ENCODE data around the gene SKA2.
"Not testable (repeated sequence)": the region's sequence is repeated elsewhere in the genome, so short reads cannot be mapped to it uniquely, and the experiment has no call there.

The SKA2 gene

DNA sequence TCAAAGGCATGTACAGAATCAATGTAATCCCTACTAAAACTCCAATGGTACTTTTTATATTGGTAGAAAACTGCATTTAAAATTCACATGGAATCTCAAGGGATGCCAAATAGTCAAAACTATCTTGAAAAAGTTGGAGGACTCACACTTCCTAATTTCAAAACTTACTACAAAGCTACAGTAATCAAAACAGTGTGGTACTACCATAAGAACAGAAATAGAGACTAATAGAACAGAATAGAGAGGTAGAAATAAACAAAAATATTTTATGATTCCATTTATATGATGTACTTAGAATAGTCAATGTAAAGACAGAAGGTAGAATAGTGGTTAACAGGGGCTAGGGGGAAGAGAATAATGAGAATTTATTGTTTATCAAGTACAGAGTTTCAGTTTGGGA lies 57.1 kb downstream of the SKA2 start:
- DNase-seq (ENCODE audit: low read depth in 2 of 2), result no peak

DNA sequence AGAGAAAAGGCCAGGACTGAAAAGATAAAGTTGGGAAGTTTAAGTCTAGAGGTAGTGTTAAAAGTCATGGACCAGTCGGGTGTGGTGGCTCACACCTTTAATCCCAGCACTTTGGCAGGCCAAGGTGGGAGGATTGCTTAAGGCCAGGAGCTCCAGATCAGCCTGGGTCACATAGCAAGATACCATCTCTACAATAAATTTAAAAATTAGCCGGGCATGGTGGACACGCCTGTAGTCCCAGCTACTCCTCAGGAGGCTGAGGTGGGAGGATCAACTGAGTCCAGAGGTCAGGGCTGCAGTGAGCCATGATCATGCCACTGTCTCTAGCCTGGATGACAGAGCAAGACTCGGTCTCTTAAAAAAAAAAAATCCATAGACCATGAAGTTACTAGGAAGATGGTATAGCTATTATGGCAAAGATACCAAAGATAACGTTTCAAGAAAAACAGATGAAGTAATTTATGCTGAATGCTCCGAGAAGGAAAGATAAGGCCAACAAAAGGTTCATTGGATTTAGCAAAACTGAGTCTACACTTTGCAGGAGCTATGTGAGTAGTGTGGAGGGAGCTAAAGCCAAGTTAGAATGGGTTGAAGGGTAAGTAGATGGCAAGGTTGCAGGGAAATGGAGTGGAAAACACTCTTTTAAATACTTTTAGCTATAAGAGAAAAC lies 60.0 kb downstream of the SKA2 start:
- no peak for DNase-seq (ENCODE audit: low read depth in 2 of 2)

DNA sequence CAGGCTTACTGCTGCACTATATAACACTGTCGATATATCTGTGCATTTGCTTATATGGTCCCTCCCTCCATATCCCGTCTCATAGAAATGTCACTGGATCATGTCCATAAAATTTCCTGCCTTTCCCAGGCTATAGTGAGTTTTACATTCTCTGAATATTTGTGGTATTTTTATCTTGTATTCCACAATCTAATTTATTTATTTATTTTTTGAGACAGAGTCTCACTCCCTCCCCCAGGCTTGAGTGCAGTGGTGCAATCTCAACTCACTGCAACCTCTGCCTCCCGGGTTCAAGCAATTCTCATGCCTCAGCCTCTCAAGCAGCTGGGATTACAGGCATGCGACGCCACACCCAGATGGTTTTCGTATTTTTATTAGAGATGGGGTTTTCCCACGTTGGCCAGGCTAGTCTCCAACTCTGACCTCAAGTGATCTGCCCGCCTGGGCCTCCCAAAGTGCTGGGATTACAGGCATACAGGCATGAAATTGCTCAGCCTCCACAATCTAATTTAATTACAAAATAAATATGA lies 61.2 kb downstream of the SKA2 start:
- no peak for DNase-seq (ENCODE audit: low read depth in 2 of 2)

DNA sequence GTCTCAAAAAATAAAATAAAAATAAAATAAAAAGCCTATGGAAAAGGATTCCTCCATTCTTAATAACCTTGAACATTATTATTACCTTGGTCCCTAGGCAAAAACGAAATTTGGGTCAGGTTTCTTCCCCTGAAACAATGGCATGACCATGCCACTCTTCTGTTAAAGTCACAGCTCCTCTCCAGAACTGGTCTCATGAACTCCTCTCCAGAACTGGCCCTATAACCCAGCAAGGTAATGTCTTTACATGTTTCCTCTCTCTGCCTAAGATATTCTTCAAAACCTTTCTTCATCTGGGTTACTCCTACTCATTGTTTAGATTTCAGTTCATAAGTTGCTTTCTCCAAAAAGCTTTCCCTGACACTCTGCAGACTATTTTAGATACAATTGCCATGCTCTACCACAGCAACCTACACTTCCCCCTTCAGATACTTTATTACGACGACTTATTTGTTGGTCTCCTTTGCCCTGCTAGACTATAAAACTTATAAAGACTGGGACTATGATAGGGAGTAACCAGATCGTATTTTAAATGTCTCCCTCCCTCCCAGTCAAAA lies 61.8 kb downstream of the SKA2 start:
- DNase-seq (ENCODE audit: low read depth in 2 of 2), result no peak

DNA sequence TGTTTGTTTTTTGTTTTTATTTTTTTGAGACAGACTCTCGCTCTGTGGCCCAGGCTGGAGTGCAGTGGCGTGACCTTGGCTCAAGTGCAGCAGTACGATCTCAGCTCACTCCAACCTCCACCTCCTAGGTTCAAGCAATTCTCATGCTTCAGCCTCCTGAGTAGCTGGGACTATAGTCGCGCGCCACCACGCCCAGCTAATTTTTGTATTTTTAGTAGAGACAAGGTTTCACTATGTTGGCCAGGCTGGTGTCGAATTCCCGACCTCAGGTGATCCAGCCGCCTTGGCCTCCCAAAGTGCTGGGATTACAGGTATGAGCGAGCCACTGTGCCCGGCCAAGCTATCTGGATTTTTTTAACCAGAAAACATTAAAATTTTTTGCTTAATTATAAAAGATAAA lies 64.4 kb downstream of the SKA2 start:
- DNase-seq (ENCODE audit: low read depth in 2 of 2), result not testable (repeated sequence)

DNA sequence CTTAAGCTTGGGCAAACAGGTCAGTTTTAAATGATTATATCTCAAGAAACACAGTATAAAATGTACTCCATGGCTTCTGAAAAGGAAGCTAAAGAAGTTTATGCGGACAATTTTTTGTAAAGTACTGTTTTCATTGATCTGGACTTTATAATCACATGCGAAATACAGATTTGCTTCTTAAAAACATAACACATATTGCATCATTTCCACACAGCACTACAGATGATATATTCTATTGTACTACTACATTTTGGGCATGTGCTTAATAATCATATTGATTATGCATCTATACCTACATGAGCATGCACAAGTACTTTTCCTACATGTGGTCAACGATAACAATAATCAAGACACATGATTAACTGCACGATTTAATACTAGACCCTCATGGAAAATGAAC lies 70.8 kb downstream of the SKA2 start:
- no peak for DNase-seq (ENCODE audit: low read depth in 2 of 2)

DNA sequence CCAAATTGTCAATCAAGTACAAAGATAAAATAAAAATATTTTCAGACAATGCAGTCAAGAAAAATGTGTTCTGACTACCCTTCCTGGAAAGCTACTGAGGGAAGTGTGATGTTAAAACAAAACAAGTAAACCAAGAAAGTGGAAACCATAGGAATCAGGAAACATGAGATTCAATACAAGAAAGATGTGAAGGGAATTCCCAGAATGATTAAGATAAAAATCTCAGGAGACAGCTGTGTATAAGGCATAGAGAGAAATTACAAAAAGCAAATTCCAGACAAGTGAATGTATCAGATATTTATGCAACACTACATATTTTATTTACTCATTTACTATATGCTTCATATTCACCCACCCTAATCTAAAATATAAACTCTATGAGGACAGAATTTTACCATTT lies 80.5 kb downstream of the SKA2 start:
- DNase-seq (ENCODE audit: low read depth in 2 of 2), result no peak

DNA sequence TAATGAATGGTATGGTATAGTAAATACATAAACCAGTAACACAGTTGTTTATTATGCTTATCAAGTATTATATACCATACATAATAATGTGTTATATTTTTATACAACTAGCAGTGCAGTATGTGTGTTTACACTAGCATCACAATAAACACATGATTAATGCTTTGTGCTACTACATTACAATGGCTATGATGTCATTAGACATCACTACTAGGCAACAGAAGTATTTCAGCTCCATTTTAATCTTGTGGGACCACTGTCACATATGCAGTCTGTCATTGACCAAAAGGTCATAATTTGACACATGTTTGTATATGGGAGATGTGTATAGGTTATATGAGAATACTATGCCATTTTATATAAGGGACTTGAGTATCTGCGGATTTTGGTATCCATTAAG lies 81.0 kb downstream of the SKA2 start:
- DNase-seq (ENCODE audit: low read depth in 2 of 2), result no peak

DNA sequence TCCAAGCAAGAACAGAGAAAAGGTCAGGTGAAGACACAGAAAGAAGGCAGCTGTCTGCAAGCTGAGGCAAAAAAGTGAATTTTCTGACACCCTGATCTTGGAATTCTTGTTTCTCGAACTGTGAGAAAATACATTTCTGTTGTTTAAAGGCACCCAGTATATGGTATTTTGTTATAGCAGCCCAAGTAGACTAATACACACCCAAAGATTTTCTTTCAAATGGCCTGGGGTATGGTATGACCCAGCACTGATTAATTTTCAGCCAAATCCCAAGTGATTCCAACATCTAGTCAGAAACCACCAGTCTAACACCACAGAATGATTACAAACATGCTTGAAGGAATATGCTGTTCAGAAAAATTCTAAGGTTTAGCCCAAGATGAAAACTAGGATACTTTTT lies 85.1 kb downstream of the SKA2 start:
- DNase-seq (ENCODE audit: low read depth in 2 of 2), result no peak

DNA sequence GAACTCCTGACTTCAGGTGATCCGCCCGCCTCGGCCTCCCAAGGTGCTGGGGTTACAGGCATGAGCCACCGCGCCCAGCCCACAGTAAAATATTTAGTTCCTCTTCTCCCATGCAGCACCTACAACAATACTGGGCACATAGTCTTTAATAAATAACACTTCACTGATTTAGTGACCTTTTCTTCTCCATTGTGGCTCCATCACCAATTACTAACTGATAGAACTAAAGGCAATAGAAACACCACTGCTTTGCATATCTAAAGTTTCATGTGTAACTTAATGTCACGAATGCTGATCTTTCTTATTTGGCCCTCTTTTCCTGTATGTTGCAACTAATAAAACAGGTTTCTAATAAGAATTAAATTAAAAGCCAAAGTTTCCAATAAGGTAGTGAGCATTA lies 87.2 kb downstream of the SKA2 start:
- no peak for DNase-seq (ENCODE audit: low read depth in 2 of 2)

DNA sequence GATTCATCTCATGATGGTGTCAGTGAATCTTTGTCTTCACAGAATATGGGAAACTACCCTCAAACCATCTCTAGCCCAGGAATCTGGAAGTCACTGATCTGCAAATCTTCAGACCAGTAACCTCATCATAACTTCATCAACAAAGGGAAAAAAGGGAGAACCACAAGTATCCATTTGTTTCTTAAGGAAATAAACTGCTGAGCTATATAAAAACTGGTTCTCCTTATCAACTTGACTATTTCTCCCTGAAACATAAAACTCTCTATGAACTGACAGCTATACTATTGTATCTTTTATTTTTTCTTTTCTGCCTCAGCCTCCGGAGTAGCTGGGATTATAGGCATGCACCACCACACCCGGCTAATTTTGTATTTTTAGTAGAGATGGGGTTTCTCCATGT lies 87.6 kb downstream of the SKA2 start:
- DNase-seq (ENCODE audit: low read depth in 2 of 2), result no peak

DNA sequence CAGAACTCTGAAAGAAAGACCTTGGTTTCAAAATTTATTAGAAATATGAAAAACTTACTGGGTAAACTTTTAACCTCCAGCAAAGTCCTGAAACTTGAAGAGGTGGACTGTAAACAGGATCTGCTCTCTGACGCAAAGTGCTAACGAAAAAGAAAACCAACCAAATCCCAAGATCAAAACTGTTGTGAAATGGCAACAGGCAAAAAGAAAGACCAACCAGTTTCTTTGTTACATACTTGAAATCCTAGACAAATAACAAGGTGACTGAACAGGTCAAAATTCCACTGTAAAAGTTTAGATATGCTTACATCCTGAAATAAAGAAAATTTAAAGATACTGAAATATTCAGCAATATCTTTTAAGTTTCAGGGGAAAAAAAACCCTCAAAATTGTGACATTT lies 92.5 kb downstream of the SKA2 start:
- no peak for DNase-seq (ENCODE audit: low read depth in 2 of 2)
